ENCODE results near the gene NOL11.
"Not testable (repeated sequence)": the region's sequence is repeated elsewhere in the genome, so short reads cannot be mapped to it uniquely, and the experiment has no call there.

The NOL11 gene

GRCh38 chr17:67753026-67753425, 35.3 kb downstream of the NOL11 start:
- Histone ChIP-seq H3K9me3 (ENCODE audit: control insufficient read depth, low read length) (no peaks in the 10 kb centered on the region), H3K36me3 (ENCODE audit: control insufficient read depth, insufficient read depth, low read length) (no peaks in the 10 kb centered on the region), H3K27ac (no peak overlapping the region), H3K27me3 (ENCODE audit: control insufficient read depth, insufficient read depth, low read length) (no peaks in the 10 kb centered on the region), H3K4me1 (no peaks in the 10 kb centered on the region), H3K79me2 (no peaks in the 10 kb centered on the region), H3K4me2 (ENCODE audit: low read length) (no peak overlapping the region), H3K4me3 (ENCODE audit: low read depth, low read length) (no peak overlapping the region), H2AFZ (no peak overlapping the region), H3K9ac (no peak overlapping the region)
- TF ChIP-seq CTCF (IDR thresholded peaks at IDR 0.05): no peak

GRCh38 chr17:67754001-67754400, 36.3 kb downstream of the NOL11 start:
- Histone ChIP-seq H3K27me3 (ENCODE audit: control insufficient read depth, insufficient read depth, low read length) (no peaks in the 10 kb centered on the region), H3K36me3 (ENCODE audit: control insufficient read depth, insufficient read depth, low read length) (no peaks in the 10 kb centered on the region), H3K4me2 (ENCODE audit: low read length) (no peak overlapping the region), H3K4me3 (ENCODE audit: low read depth, low read length) (no peak overlapping the region), H3K9me3 (ENCODE audit: control insufficient read depth, low read length) (no peaks in the 10 kb centered on the region), H3K79me2 (no peaks in the 10 kb centered on the region), H3K27ac (no peak overlapping the region), H3K9ac (no peak overlapping the region), H2AFZ (no peak overlapping the region), H3K4me1 (no peaks in the 10 kb centered on the region)
- TF ChIP-seq CTCF (IDR thresholded peaks at IDR 0.05): no peak

GRCh38 chr17:67754686-67755085, 37.0 kb downstream of the NOL11 start:
- H3K27me3 ChIP-seq (ENCODE audit: control insufficient read depth, insufficient read depth, low read length); H3K9ac ChIP-seq; H3K4me3 ChIP-seq (ENCODE audit: low read depth, low read length); H3K36me3 ChIP-seq (ENCODE audit: control insufficient read depth, insufficient read depth, low read length); H3K4me2 ChIP-seq (ENCODE audit: low read length); H3K9me3 ChIP-seq (ENCODE audit: control insufficient read depth, low read length); H3K4me1 ChIP-seq; H3K27ac ChIP-seq; H3K79me2 ChIP-seq; H2AFZ ChIP-seq: not testable (repeated sequence)

- not testable (repeated sequence) for H3K36me3 ChIP-seq (ENCODE audit: control insufficient read depth, insufficient read depth, low read length); H3K4me2 ChIP-seq (ENCODE audit: low read length); H3K4me1 ChIP-seq; H3K9me3 ChIP-seq (ENCODE audit: control insufficient read depth, low read length); H3K4me3 ChIP-seq (ENCODE audit: low read depth, low read length); H3K9ac ChIP-seq; H3K27me3 ChIP-seq (ENCODE audit: control insufficient read depth, insufficient read depth, low read length); H3K79me2 ChIP-seq; H3K27ac ChIP-seq; H2AFZ ChIP-seq
These were observed 39.0 kb downstream of the NOL11 start for GRCh38 chr17:67756766-67757165.

- Histone ChIP-seq H2AFZ (no peak overlapping the region), H3K4me2 (ENCODE audit: low read length) (no peak overlapping the region), H3K27me3 (ENCODE audit: control insufficient read depth, insufficient read depth, low read length) (no peaks in the 10 kb centered on the region), H3K4me1 (no peaks in the 10 kb centered on the region), H3K27ac (no peak overlapping the region), H3K4me3 (ENCODE audit: low read depth, low read length) (no peak overlapping the region), H3K9me3 (ENCODE audit: control insufficient read depth, low read length) (no peaks in the 10 kb centered on the region), H3K79me2 (no peaks in the 10 kb centered on the region), H3K9ac (no peak overlapping the region), H3K36me3 (ENCODE audit: control insufficient read depth, insufficient read depth, low read length) (no peaks in the 10 kb centered on the region)
- TF ChIP-seq CTCF (IDR thresholded peaks at IDR 0.05): no peak
These were observed 41.8 kb downstream of the NOL11 start for GRCh38 chr17:67759355-67760171.

- H3K4me2 ChIP-seq (ENCODE audit: low read length): no peak overlapping the region
- H3K27me3 ChIP-seq (ENCODE audit: control insufficient read depth, insufficient read depth, low read length): no peaks in the 10 kb centered on the region
- no peak overlapping the region for H3K4me3 ChIP-seq (ENCODE audit: low read depth, low read length)
- no peak overlapping the region for H3K9ac ChIP-seq
- no peak for TF ChIP-seq CTCF (IDR thresholded peaks at IDR 0.05)
- H3K4me1 ChIP-seq: no peaks in the 10 kb centered on the region
- no peak overlapping the region for H3K27ac ChIP-seq
- no peaks in the 10 kb centered on the region for H3K79me2 ChIP-seq
- no peak overlapping the region for H2AFZ ChIP-seq
- H3K9me3 ChIP-seq (ENCODE audit: control insufficient read depth, low read length): no peaks in the 10 kb centered on the region
- H3K36me3 ChIP-seq (ENCODE audit: control insufficient read depth, insufficient read depth, low read length): no peaks in the 10 kb centered on the region
These were observed 47.9 kb downstream of the NOL11 start for GRCh38 chr17:67765623-67766022.

Data from parathyroid adenoma (tissue), 2 donors.